Activated CD4-positive, alpha-beta T cell treated with anti-CD3 and anti-CD28 coated beads, Interleukin-2, amount 50 U/mL, for 24 hours (primary cell): Measurements from ENCODE around the gene ZNF865.

ENCODE experiments used
- DNase-seq, 2 donors: peaks; one replicate each; pipeline ENCODE4 v3.0.0-alpha.2; 2020; ENCODE audit warnings: low read depth in 1 of 2, low spot score in 1 of 2

Gene ZNF865

DNA sequence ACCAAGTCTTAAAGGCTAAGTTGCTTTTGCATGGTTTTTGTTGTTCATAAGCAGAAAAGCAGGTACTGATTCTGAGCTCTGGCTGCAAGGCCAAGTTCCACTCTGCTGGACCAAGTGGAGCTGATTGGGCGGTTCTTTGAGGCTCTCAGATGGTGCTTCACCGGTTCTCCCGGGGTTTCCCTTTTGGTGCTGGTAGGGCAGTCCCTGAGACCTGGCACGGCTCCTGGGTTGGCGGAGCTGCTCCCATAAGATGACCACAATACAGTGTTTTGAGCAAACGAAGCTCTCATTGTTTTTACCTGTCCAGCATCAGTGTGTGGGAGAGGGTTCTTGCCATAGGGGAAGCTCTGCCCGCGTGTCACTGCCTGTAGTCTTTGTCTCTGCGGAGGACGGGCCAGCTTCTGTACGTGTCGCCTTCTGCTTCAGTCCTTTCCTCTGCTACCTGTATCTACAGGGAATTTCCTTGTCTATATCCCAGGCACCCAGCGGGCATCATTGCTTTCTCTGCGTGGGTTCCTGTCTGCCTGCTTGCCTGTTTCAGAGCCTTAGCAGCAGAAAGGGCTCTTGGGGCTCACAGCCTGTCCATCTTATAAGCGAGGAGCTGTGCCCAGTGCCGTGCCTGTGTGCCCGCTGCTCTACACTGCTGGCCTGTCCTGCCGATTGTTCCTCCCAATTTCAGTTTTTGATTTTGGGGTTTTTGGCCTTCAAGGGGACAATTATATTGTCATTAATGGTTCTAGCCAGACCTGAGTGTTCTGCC, 51.7 kb downstream of the ZNF865 start:
- no peak for DNase-seq

DNA sequence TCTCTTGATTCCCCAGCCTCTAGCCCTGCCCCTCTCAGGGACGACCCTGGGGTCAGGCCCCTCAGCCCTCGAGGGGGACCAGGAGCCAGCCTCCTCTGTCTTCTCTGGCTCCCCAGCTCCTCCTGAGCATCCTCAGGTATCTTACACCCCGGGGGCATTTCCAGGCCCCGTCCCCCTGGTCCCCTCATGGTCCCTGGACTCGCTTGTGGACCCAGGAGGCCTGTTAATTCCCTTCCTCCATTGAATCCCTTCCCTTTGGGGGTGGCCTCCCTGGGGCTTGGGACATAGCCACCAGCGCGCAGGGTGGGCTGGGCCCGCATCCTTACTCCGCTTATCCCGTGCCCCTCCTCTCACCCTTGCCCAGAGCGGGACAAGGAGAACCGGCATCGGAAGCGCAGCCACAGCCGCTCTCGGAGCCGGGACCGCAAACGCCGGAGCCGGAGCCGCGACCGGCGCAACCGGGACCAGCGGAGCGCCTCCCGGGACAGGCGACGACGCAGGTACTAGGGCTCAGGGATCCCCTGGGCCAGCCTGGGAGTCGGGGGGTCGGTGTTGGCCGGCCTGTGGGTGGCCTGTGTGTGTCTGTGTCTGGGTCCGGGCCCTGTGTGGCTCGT, 53.5 kb downstream of the ZNF865 start:
- no peak for DNase-seq

- DNase-seq, result no peak
Observed at GRCh38 chr19:55659822-55660221, 54.4 kb downstream of the ZNF865 start.

- no peak for DNase-seq
Observed at GRCh38 chr19:55660404-55660803, 55.0 kb downstream of the ZNF865 start.

GRCh38 chr19:55660991-55661390, 55.5 kb downstream of the ZNF865 start:
- no peak for DNase-seq

- no peak for DNase-seq
Observed at GRCh38 chr19:55661826-55662225, 56.4 kb downstream of the ZNF865 start.

DNA sequence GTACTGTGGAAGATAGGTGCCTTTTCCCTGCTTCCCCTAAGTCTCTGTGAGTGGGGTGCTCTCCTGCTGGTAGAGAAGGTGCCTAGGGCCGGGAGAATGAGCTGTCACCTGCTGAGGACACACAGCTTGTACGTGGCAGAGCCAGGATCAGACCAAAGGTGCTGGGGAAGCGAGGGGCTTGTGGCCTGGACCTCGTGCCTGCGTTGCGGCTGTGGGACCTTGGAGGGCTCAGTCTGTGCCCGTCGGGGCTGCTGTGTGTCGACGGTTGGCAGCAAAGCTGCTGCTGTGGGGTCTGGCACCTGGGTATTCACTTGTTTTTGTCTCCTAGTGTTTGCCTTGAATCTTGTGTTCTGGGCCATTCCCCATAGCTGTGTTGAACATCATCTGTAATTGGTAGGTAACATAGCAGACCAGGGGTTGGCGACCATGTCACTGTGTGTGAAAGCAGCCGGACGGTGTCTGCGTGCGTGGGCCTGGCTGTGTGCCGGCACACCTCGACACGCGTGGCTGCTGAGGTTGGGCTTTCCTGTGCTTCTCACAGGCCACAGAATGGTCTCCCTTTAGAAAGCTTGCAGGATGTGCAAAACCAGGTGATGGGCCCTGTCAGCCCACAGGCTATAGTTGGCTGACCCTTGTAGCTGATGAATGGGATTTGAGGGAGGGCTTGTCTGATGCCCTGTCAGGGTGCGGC, 58.5 kb downstream of the ZNF865 start:
- DNase-seq, result no peak

GRCh38 chr19:55666343-55667005, 61.0 kb downstream of the ZNF865 start:
- DNase-seq, result no peak
